HS-5 (cell line): ENCODE data around the gene ZNF655.
"Not testable (repeated sequence)": the region's sequence is repeated elsewhere in the genome, so short reads cannot be mapped to it uniquely, and the experiment has no call there.

Source experiments
- DNase-seq: peaks from one replicate; pipeline ENCODE4 v3.0.0-alpha.2; 2012; ENCODE audit warnings: low read depth

Gene ZNF655, protein sequence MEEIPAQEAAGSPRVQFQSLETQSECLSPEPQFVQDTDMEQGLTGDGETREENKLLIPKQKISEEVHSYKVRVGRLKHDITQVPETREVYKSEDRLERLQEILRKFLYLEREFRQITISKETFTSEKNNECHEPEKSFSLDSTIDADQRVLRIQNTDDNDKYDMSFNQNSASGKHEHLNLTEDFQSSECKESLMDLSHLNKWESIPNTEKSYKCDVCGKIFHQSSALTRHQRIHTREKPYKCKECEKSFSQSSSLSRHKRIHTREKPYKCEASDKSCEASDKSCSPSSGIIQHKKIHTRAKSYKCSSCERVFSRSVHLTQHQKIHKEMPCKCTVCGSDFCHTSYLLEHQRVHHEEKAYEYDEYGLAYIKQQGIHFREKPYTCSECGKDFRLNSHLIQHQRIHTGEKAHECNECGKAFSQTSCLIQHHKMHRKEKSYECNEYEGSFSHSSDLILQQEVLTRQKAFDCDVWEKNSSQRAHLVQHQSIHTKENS

DNA sequence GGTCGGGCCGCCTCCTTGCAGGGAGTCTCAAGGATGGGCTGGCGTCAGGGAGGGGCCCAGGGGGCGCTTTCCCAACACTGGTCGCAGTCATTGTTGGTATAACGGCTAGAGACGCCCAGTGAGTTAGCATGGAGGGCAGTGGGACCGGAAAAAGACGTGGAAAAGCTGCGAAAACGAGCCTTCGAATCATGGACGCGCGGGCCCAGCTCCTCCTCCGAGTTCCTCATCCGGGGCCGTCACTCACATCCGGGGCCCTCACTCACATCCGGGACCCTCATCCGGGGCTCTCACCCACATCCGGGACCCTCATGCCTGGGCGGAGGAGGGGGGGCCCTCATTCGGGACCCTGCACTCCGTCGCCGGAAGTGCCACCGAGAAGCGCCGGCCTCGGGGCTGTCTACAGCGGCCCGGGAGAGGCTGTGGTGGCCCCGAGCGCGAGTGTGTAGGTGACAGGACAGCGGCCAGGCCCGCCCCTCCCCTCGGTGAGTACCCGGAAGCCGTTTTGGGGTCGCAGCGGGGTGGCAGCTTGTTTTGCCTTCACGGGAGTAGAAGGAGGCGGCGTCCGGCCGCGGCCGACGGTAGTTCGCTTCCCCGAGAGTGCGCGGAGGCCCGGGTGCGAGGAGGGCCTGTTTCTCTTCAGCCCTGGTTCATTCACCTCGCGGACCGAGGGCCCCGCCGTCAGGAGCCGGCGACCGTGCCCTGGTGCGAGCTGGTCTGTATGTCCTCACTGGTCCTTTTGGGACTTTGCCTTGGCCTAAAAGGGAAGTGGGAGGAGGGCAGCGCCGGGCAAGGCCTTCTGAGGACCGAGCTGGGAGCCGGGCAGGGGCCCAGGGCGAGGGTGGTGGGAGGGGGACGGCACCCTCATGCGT, at the start of gene ZNF655:
TSS of gene ZNF655 (plus strand) at position 337 of the 869 bp plus-strand sequence. CDS start 1,918 bp downstream, outside the sequence.
- DNase-seq, result no peak

DNA sequence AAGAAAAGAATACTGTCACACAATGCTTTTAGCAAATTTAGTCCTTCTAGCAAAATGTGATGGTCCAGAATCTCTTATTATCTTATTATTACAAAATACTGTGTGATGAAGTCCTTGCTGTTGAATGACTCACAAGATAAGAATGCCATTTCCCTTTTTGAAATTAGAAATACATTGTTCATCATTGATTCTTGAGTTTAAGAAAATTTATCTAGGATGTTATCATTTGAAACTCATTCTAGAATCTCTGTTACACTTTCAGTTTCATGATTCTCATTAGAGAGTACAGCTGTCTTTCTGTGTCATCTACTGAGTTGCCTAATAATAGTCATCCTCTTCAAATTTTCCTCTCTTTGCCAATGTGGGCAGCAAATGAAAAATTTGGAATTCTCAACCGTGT, 44.4 kb upstream of the ZNF655 start:
- DNase-seq, result peak; percentile 58

DNA sequence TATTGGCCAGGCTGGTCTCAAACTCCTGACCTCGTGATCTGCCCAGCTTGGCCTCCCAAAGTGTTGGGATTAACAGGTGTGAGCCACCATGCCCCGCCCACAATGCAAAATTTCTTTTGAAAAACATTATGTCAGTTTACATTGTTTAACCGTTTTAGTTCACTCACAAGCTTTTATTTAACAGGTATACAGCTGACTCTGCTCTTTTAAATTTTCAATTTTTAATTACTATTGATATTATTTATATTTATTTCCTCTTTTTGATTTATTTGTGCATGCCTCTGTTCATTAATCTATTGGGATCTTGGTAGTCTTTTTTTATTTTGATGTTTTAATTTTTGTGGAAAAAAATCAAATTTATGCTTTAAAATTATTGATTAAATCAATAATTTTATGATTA, 37.0 kb upstream of the ZNF655 start:
- no peak for DNase-seq

DNA sequence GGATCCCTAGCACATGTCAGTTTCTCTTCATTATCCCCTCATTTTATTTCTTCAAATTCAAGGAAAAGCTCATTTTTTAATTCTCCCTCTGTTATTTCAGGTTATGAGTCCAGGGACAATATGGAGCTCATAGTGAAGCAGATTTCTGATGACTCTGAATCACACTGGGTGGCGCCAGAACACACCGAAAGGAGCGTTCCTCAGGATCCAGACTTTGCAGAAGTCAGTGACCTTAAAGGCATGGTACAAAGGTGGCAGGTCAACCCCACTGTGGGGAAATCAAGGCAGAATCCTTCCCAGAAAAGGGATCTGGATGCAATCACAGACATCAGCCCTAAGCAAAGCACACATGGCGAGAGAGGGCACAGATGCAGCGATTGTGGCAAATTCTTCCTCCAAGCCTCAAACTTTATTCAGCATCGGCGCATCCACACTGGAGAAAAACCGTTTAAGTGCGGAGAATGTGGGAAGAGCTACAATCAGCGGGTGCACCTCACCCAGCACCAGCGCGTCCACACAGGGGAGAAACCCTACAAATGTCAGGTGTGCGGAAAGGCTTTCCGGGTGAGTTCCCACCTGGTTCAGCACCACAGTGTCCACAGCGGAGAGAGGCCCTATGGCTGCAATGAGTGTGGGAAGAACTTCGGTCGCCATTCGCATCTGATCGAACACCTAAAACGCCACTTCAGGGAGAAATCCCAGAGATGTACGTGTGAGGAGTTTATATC, 32.6 kb upstream of the ZNF655 start:
- no peak for DNase-seq

DNA sequence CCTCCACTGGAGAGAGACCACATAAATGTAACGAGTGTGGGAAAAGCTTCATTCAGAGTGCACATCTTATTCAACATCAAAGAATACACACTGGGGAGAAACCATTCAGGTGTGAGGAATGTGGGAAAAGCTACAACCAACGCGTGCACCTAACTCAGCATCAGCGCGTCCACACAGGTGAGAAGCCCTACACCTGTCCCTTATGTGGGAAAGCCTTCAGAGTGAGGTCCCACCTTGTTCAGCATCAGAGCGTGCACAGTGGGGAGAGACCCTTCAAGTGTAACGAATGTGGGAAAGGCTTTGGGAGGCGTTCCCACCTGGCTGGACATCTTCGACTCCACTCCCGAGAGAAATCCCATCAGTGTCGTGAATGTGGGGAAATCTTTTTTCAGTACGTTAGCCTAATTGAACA, 27.1 kb upstream of the ZNF655 start:
- DNase-seq, result no peak

DNA sequence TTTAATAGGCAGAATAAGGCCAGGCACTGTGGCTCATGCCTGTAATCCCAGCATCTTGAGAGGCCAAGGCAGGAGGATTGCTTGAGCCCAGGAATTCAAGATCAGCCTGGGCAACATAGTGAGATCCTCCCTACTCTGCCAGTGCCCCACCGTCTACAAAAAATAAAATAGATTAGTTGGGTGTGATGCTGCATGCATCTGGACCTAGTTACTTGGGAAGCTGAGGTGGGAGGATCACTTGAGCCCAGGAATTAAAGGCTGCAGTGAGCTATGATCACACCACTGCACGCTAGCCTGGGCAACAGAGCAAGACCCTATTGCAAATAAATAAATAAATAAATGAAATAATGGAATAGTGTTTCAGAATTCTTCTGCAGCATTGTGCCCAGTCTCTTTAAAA, 22.8 kb upstream of the ZNF655 start:
- no peak for DNase-seq

DNA sequence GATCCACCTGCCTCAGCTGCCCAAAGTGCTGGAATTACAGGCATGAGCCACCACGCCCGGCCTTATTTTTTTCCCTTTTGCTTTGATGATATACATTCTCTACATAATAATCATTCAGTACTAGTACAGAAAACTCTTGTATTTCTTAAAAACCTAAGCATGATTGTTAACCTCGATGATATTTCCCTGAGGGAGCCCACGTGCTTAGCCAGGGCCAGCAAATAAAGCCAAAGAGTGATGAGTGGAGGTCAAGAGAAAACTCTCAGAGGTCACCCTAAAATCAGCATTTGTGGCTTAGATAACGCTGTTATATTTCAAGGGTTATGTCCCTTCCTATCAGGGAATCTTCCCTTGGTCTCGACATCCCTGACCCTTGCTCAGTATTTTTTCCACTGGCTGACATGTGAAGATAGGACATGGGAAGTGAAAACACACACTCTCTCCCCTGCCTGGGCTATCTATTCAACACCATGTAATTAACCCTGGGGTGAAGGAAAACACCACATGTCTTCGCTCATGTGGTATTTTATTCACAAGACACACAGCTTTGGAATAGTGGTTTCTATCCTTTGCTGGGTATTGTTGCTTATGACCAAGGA, 19.1 kb upstream of the ZNF655 start:
- no peak for DNase-seq

DNA sequence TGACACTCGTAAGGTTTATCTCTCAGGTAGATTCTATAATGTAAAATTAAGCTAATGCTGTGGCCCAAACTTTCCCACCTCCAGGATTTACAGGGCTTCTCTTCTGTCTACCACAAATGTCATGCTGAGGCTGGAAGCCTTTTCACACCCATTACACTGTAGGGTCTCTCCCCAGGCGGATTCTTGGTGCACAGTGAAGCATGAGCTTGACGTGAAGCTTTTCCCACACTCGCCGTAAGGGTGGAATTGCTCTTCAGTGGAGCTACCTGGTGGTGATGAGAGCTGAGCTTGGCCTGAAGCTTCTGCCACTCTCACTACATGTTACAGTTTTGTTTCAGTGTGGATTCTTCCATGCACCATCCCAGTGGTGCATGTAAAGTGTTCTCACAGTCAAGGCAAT, 17.9 kb upstream of the ZNF655 start:
- DNase-seq, result no peak

DNA sequence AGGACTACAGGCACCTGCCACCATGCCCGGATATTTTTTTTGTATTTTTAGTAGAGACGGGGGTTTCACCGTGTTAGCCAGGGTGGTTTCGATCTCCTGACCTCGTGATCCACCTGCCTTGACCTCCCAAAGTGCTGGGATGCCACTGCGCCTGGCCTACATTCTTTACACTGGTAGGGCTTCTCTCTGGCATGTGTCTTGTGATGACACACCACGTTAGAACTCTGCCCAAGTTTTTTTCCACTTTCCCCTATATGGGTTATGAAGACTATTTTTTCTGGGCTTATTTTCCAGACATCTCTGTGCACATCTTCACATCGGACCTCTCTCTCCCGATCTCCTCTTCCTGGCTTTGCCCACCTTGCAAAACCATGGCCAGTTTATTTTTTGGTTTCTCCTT, 17.2 kb upstream of the ZNF655 start:
- no peak for DNase-seq

DNA sequence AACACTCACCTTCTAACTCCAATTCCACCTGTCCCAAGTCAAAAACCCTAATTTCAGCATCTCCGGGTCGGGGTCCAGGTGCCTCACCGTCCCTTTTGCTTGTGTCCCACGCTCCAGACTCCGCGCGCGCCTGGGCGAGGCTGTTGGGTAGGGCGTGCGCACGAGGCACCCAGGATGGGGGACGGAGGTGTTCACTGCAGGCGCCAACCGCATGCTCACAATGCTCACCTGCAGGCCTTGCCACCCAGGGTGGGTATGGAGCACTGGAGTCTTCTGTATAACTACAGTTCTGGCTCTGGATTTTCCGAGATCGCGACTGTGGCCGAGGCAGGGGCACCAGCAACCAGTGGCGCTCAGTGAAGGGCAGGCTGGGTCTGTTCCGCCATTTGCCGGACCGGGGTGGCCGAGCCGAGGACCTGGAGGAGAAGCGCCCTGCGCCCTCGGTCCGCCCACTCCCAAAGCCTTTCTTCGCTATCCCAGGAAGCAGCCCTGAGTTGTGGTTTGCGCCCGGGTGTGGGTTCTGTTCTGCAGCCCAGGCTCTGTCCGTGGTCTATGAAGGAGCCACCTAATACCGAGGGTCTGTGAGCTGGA, 15.3 kb upstream of the ZNF655 start:
- no peak for DNase-seq

DNA sequence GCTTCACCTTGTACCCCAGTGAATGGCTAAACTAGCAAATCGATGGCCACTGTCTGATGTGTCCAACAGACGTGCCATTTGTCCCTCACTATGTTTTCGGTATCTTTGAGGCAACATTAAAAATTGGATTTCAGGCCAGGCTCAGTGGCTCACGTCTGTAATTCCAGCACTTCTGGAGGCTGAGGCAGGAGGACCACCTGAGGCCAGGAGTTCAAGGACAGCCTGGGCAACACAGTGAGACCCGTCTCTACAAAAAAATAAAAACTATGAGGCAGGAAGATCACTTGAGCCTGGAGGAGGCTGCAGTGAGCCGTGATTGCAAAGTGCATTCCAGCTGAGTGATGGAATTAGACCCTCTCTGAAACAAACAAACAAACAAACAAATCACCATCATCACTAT, 14.5 kb upstream of the ZNF655 start:
- no peak for DNase-seq

DNA sequence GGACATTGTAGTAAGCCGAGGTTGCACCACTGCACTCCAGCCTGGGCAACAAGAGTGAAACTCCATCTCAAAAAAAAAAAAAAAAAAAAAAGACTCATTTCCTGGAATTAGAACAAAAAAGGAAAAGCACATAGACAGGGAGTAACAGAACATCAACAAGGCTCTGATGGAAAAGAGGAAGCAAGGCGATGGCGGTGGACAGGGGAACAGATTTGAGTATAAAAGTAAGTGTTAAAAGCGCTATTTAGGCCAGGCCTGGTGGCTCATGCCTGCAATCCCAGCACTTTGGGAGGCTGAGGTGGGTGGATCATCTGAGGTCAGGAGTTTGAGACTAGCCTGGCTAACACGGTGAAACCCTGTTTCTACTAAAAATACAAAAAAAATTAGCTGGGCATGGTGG, 13.1 kb upstream of the ZNF655 start:
- not testable (repeated sequence) for DNase-seq

DNA sequence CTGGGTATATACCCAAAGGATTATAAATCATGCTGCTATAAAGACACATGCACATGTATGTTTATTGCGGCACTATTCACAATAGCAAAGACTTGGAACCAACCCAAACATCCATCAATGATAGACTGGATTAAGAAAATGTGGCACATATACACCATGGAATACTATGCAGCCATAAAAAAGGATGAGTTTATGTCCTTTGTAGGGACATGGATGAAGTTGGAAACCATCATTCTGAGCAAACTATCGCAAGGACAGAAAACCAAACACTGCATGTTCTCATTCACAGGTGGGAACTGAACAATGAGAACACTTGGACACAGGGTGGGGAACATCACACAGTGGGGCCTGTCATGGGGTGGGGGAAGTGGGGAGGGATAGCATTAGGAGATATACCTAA, 8.9 kb upstream of the ZNF655 start:
- not testable (repeated sequence) for DNase-seq

DNA sequence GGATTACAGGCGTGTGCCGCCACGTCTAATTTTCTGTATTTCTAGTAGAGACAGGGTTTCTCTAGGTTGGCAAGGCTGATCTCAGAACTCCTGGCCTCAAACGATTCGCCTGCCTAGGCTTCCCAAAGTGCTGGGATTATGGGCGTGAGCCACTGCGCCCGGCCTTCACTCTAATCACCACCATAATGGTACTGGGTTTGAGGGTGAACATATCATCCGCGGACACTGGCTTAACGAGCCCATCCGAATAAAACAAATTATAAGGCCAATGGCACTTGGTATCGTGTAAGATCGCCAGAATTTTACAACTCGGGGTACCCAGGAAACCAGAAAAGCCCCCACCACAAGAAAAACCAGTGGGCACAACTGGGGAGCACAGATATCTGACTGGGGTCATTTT, 7.1 kb upstream of the ZNF655 start:
- no peak for DNase-seq

DNA sequence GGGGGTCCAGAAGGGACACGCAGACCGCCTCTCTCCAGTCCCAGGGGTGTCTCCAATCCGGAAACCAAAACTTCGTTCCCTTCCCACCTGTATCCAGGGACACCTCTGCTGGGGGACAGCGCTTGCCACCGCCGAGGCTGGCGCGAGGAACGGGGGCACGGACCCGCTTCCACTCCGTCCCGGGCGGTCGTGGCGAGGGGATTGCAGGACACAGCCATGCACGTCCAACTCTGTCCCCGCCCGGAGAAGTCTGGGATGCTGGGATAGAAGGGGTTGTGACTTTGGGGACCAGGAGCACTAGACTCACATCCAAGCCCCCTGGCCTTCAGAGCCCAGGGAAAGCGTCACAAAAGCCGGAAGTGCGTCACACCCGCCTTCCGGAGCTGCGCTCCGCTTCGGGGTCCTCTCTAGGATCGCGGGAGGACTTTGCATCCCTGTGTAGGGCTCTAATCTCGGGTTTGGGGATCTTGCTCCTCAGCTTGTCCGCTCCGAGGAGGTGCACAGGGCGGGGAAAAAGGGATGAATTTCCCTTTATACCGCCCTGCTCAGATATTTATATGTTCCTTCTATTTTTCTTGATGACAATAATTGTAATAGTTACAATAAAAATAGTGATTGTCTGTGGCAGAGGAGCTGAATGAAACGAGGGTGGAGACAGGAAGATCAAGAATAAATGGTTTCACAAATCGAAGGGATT, 6.5 kb upstream of the ZNF655 start, which contains the start of gene FAM200A:
TSS of gene FAM200A (minus strand) at position 348 of the 697 bp plus-strand sequence. CDS start 3,707 bp downstream, outside the sequence.
- no peak for DNase-seq

DNA sequence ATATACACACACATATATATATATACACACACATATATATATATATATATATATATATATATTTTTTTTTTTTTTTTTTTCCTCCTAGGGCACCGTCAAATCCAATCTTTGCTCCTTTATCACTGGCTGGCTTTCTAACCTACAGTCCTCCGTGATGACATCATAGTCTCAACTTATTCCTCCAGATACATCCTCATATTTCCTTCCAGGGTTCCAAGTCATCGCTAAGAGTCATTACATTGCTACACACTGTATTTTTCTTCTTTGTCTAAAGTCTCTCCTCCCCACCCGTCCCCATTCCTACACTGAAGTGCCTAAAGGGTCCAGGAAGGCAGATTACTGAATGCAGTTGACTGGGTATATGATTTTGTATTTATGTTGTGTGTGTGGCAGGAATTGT, 5.4 kb upstream of the ZNF655 start:
- no peak for DNase-seq

DNA sequence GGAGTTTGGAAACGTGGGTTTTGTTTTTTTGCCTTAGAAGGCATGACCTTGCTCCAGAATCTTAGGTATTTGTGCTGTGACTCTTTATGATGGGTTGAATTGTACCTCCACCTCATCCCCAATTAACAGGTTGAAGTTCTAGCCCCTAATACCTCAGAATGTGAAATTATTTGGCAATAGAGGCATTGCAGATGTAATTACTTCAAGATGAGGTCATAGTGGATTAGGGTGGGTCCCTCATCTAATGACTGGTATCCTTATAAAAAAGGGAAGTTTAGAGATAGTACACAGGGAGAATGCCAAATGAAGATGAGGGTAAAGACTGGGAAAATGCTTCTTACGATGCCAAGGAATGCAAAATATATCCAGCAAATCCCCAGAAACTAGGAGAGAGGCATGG, 3.5 kb upstream of the ZNF655 start:
- DNase-seq, result no peak

DNA sequence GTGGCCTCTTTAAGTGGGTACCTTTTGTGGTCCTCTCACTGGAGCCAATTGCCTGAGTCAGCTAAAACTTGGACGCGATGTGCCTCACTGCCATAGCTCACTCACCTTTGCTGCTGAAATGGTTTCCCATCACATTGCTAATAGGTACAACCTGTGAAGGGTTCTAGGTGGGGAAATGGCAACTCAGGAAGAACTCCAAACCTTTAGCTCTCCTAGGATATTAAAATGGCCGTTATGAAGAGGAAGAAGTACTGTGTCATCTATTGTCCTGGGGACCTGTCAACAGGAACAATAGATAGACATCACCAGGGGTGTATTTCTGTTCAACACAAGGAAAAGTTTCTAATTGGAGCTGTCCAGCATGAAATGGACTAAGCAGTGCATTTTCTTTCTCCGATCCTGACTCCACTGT, 1.2 kb upstream of the ZNF655 start:
- no peak for DNase-seq

DNA sequence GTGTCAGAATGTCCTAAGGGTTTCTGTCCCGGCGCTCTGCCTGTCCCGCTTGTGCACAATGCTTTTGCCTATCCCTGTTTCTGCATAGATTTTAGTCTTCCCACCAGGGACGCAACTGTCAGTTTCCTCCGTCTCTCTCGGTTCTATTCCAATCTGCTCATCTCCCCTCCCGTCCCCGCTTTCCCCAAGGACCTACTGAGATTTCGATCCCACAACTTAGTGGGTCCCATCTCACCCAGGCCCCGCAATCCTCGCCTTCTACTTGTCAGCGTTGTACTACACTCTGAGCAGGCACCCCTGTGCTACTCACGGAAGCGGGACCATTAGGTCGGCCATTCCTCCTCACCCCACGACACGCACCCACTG, 519 bp upstream of the ZNF655 start:
- no peak for DNase-seq

DNA sequence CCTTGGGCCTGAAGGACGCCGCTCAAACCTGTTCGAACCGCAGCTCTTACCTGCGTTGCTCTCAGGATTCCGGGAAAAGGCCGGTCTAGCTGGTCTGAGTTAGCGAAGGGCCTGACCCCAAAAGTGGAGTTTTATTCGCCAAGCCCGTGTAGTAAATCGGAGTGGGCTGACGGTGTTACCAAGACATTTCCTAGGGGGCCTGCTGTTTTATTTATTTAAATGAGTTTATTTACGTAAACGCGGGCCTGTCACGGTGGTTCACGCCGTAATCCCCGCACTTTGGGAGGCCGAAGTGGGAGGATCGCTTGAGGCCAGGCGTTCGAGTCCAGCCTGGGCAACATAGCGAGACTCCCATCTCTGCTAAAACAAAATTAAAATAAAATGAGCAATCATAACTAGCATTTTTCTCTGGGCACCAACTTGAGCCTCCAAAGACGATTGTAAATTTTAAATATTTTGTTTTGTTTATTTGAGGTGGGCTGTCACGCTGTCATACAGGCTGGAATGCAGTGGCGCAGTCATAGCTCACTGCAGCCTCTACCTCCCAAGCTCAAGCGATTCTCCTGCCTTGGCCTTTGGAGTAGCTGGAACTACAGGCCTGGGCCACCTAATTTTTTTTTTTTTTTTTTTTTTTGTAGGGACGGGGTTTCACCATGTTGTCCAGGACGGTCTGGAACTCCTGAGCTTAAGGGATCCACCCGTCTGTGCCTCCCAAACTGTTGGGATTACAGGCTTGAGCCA, 903 bp downstream of the ZNF655 start:
- DNase-seq, result no peak
